GM18873 (cell line): ENCODE results near the gene AQP12A.
"Not testable (repeated sequence)": the region's sequence is repeated elsewhere in the genome, so short reads cannot be mapped to it uniquely, and the experiment has no call there.

Source experiments
- ATAC-seq: cut with Tn5 transposase; IDR thresholded peaks from one replicate; pipeline ENCODE4 v1.9.1; 2021; ENCODE audit warnings: mild to moderate bottlenecking, moderate library complexity, moderate number of reproducible peaks; ENCODE audit not compliant: unreplicated experiment, low FRiP score

The AQP12A gene, protein sequence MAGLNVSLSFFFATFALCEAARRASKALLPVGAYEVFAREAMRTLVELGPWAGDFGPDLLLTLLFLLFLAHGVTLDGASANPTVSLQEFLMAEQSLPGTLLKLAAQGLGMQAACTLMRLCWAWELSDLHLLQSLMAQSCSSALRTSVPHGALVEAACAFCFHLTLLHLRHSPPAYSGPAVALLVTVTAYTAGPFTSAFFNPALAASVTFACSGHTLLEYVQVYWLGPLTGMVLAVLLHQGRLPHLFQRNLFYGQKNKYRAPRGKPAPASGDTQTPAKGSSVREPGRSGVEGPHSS

DNA sequence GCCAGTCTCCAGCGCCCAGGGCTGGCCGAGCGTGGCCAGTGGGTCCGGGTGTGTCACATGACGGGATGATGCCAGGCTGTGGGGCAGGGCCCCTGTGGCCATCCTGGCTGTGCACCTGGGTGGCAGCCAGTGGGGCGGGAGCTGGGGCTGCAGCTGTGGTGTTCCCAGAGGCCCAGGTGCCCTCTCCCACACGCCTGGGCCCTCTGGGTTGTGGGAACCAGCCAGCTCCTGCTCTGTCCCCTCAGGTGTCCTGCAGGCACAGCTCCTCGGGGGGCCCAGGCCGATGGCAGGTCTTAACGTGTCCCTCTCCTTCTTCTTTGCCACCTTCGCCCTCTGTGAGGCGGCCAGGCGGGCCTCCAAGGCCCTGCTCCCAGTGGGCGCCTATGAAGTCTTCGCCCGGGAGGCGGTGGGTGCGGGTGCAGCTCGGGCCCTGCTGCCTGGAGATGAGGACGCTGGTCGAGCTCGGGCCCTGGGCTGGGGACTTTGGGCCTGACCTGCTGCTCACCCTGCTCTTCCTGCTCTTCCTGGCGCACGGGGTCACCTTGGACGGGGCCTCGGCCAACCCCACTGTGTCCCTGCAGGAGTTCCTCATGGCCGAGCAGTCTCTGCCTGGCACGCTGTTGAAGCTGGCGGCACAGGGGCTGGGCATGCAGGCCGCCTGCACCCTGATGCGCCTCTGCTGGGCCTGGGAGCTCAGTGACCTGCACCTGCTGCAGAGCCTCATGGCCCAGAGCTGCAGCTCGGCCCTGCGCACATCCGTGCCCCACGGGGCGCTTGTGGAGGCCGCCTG lies at the start of gene AQP12A:
Gene AQP12A (plus strand): TSS at position 236 of the 790 bp plus-strand sequence. CDS start 48 bp downstream, at position 284.
- ATAC-seq, result not testable (repeated sequence)

DNA sequence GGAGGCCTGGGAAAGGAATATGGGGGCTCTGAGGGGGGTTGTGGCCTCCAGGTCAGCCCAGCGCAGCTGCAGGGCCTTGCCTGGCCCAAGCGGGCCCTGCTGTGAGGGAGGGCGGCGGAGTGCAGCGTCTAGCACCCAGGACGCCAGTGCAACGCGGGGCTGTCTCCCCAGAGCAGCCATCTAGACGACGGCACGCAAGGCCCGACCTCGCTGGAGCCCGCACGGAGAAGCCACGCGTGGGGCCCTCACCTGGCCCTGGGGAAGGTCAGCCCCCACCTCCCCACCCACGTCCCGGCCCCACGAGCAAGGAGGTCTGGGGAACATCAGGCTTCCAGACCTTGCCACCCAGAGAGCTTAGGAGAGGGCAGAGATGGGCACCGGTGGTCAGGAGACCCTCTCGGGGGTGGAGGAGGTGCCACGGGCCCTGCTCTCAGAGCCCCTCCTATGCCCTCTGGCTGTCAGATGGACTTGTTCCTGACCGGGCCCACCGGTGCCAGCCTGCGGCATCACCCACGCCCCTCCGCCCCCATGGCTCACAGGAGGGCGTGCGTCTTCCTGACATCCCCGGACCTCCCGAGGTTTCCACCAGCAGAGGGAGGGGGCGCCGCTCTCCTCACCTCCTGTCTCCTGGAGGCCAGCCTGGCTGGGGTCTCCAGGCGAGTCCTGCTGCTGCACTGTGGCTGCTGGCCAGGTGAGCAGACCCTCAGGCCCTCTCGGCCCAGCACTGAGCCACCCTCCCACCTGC lies 49.4 kb upstream of the AQP12A start:
- ATAC-seq, result no peak

GRCh38 chr2:240642806-240643092 lies 48.9 kb upstream of the AQP12A start:
- ATAC-seq, result no peak

GRCh38 chr2:240643093-240643810 lies 48.4 kb upstream of the AQP12A start:
- ATAC-seq, result no peak

- ATAC-seq, result no peak
These were observed 47.9 kb upstream of the AQP12A start for GRCh38 chr2:240643811-240644150.

- ATAC-seq, result no peak
These were observed 47.5 kb upstream of the AQP12A start for GRCh38 chr2:240644171-240644651.

GRCh38 chr2:240644859-240645301 lies 46.8 kb upstream of the AQP12A start:
- no peak for ATAC-seq

GRCh38 chr2:240645346-240645745 lies 46.3 kb upstream of the AQP12A start:
- no peak for ATAC-seq

DNA sequence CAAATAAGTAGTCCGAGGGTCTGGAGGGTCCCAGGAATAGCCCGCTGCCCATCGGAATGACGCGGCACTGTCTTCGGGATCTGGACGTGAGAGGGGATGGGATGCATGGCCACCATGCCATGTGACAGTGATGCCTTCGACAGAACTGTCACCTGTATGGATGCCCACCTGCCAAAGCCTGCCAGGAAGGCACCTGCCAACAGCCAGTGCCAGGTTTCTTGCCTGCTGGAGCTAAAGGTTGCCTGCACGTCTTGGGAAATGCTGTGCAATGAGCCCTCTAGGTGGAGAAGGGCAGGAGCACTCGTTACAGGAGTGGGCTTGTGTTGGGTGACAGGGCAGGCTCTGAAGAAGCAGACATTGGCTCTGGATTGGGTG lies 45.9 kb upstream of the AQP12A start:
- no peak for ATAC-seq

DNA sequence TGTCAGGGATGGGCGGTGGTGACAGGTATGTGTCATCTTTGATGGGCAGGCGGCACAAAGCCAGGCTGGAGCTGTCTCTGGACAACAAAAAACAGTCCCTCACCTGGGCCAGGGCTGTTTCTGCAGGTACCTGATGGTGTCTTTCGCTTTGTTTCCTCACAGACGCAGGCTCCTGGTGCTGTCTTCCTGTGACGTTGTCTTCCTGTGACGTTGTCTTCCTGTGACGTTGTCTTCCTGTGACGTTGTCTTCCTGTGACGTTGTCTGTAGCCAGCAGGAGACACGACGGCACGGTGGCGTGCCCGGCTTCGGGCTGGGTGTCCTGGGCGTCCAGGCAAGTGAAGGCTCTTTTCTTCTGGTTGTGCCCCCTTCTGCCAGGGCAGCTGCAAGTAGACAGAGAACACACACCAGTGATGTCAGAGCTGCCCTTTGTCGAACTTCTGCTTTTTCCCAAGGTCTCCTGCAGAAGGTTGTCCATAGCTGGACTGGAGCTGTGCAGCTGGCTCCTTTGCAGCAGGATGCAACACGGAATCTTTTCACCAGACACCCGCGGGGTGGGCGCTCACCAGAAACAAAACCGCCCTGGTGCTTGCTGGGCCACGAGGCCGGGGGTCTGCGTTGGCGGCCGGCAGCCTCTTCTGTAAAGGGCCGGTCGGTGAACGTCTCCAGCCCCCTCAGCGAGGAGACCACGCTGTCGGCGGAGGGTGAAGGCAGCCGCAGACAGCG lies 45.3 kb upstream of the AQP12A start:
- ATAC-seq, result no peak

GRCh38 chr2:240646900-240647502 lies 44.7 kb upstream of the AQP12A start:
- no peak for ATAC-seq

DNA sequence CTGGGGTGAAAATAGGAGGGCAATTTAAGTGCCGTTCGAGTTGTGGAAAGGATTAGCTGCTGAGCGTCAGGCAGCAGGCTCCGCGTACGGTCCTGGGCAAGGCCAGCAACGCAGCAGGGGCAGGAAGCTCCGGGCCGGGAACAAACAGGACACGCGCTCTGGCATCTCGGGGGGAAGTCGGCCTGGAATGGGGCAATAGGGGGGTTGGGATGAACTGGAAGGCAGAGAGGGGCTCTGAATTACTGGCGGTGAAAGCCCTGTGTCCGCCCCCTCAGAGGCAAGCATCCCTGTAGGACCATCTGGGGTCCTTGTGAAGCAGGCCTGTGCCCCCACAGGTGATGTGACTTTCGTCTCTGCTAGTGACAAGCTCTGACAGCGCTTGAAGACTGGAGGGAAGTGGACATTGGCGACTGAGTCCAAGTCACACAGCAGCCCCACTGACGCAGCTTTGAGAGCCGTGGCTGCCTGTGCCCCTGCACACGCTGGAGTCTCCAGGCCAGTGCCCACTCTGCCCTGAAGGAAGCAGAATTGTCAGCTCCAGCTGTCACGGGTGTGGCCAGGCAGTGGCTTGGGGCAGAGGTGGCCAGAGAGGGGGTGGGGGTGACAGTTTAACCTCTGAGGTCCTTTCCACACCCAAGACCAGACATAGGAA lies 44.0 kb upstream of the AQP12A start:
- ATAC-seq, result no peak

DNA sequence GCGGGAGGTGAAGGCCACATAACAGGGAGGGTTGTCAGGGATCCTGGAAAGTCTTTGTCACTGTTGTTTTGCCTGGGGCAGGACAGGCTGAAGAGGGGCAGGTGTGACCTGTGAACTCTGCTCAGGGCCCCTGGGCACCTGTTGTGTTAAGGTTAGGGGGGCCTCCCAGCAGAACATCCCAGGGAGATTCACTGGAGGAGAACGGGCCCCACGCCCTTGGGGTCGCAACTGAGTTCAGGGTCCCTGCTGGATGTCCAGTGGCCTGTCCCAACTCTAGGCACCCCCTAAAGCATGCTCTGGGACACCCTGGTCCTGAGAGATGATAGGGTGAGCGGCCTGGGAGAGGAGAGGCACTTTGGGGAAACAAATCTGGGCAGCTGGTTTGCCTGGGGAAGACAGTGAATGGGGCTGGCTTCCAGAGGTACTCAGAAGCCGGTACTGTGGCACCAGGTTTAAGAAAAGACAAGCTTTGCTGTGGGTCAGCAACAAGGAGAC lies 43.5 kb upstream of the AQP12A start:
- no peak for ATAC-seq

DNA sequence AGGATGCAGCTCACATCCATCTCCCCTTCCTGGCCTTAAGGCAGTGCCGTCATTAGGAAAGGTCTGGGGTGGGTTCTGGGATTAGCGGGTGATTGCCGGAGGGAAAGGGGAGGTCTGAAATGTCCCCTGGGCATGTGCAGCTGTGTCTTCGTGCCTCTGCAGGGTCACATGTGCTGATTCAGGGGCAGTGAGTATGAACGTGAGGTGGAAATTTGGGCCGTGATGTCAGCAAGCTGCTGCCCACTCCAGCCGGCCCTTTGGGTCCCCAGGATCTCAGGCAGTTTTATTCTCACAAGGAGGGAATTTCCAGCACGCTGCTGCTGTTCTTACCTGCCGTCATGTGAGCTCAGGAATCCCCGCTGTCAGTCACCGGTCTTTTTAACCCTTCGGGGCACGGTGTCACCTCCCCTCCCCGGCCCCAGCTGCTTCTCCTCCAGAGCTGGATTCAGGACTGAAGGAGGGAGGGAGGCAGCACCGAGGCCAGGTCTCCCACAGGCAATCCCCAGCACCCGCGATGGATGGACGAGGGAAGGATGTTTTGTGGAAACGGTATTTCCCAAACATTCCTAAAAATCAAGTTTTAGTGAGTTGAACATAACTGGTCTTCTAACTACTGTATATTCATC lies 42.9 kb upstream of the AQP12A start:
- no peak for ATAC-seq

- ATAC-seq, result no peak
These were observed 42.3 kb upstream of the AQP12A start for GRCh38 chr2:240649331-240649730.

- no peak for ATAC-seq
These were observed 41.3 kb upstream of the AQP12A start for GRCh38 chr2:240650254-240650965.

- no peak for ATAC-seq
These were observed 40.5 kb upstream of the AQP12A start for GRCh38 chr2:240651185-240651584.
